ENCODE results near the gene PCBD2. TPM values are rescaled to one million over a fixed set of nuclear protein-coding genes. Genes with fewer than 3 reads are reported as not detected.
"Not testable (repeated sequence)": the region's sequence is repeated elsewhere in the genome, so short reads cannot be mapped to it uniquely, and the experiment has no call there.

Gene PCBD2
- total and polyA plus RNA-seq, 5 donors from 2014 or later: 10.3 to 12.5 (median 10.6) TPM

DNA sequence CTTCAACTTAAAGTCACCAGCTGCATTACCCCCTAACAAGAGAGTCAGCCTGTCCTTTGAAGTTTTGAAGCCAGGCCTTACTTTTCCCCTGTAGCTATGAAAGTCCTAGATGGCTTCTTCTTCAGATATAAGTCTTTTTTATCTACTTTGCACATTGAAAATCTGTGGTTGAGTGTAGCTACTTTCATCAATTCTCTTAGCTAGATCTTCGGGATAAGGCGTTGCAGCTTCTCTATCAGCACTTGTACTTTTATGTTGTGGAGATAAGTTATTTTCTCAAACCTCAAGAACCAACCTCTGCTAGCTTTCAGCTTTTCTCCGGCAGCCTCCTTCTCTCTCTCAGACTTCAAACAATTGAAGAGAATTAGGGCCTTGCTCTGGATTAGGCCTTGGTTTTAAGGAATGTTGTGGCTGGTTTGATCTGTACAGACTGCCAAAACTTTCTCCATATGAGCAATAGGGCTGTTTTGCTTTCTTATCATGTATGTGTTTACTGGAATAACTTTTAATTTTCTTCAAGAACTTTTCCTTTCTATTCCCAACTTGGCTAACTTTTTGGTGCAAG is 84.4 kb downstream of the PCBD2 start:
- ATAC-seq (ENCODE audit: low read depth in 2 of 2) (no peak), DNase-seq (no peak)
- Mint-ChIP-seq H3K36me3 (peaks cover 3% of the 10 kb centered on the region), H3K9me3 (peaks cover 0 to 11% (median 0%) of the 10 kb centered on the region in 7 donors), H3K27ac (no peak overlapping the region), H3K4me1 (no peaks in the 10 kb centered on the region), H3K27me3 (peaks cover 18% of the 10 kb centered on the region), H3K4me3 (no peak overlapping the region)
- H3K9me3 ChIP-seq (ENCODE audit: control insufficient read depth in 2 of 2, low read length in 2 of 2): no peaks in the 10 kb centered on the region
- peaks cover 4% of the 10 kb centered on the region for H3K27me3 ChIP-seq (ENCODE audit: control insufficient read depth, insufficient read depth, low read length)
- no peaks in the 10 kb centered on the region for H3K4me1 ChIP-seq (ENCODE audit: control insufficient read depth, insufficient read depth, low read length, poor library complexity, severe bottlenecking)
- no peak overlapping the region for H3K27ac ChIP-seq (ENCODE audit: insufficient read depth, low read length, poor library complexity, severe bottlenecking)
- no peak overlapping the region for H3K4me3 ChIP-seq (ENCODE audit: low read depth, low read length)
- H3K36me3 ChIP-seq (ENCODE audit: control insufficient read depth, insufficient read depth, low read length): no peaks in the 10 kb centered on the region

DNA sequence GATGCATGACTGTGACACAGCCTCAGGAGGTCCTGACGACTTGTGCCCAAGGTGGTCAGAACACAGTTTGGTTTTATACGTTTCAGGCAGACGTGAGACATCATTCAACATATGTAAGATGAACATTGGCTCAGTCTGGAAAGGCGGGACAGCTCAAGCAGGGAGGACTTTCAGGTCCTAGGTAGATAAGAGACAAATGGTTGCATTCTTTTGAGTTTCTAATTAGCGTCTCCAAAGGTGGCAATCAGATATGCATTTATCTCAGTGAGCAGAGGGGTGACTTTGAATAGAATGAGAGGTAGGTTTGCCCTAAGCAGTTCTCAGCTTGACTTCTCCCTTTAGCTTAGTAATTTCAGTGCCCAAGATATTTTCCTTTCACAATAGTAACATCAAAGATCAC is 85.3 kb downstream of the PCBD2 start:
- not testable (repeated sequence) for H3K27ac ChIP-seq (ENCODE audit: insufficient read depth, low read length, poor library complexity, severe bottlenecking); H3K36me3 Mint-ChIP-seq; H3K4me3 Mint-ChIP-seq; DNase-seq; H3K27me3 ChIP-seq (ENCODE audit: control insufficient read depth, insufficient read depth, low read length); H3K36me3 ChIP-seq (ENCODE audit: control insufficient read depth, insufficient read depth, low read length); H3K4me3 ChIP-seq (ENCODE audit: low read depth, low read length); H3K4me1 ChIP-seq (ENCODE audit: control insufficient read depth, insufficient read depth, low read length, poor library complexity, severe bottlenecking); H3K9me3 ChIP-seq (ENCODE audit: control insufficient read depth in 2 of 2, low read length in 2 of 2); H3K4me1 Mint-ChIP-seq; H3K27ac Mint-ChIP-seq; ATAC-seq (ENCODE audit: low read depth in 2 of 2)
- peaks cover 13% of the 10 kb centered on the region for H3K27me3 Mint-ChIP-seq
- H3K9me3 Mint-ChIP-seq: peaks cover 0 to 11% (median 0%) of the 10 kb centered on the region in 7 donors

DNA sequence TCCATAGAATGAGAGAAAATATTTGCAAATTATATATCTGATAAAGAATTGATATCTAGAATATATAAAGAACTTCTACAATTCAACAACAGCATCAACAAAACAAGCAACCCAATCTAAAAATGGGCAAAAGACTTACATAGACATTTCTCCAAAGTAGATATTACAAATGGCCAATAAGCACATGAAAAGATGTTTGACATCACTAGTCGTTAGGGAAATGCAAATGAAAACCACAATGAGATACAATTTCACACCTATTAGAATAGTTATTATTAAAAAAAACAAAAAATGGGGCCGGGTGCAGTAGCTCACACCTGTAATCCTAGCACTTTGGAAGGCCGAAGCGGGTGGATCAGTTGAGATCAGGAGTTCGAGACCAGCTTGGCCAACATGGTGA is 87.2 kb downstream of the PCBD2 start:
- Mint-ChIP-seq H3K4me3 (no peak overlapping the region), H3K27ac (no peak overlapping the region), H3K9me3 (peaks cover 0 to 11% (median 0%) of the 10 kb centered on the region in 7 donors), H3K4me1 (no peaks in the 10 kb centered on the region), H3K36me3 (peaks cover 3% of the 10 kb centered on the region), H3K27me3 (peaks cover 12% of the 10 kb centered on the region)
- no peaks in the 10 kb centered on the region for H3K9me3 ChIP-seq (ENCODE audit: control insufficient read depth in 2 of 2, low read length in 2 of 2)
- no peaks in the 10 kb centered on the region for H3K4me1 ChIP-seq (ENCODE audit: control insufficient read depth, insufficient read depth, low read length, poor library complexity, severe bottlenecking)
- no peak overlapping the region for H3K27ac ChIP-seq (ENCODE audit: insufficient read depth, low read length, poor library complexity, severe bottlenecking)
- no peak for DNase-seq
- H3K4me3 ChIP-seq (ENCODE audit: low read depth, low read length): no peak overlapping the region
- H3K27me3 ChIP-seq (ENCODE audit: control insufficient read depth, insufficient read depth, low read length): peaks cover 4% of the 10 kb centered on the region
- H3K36me3 ChIP-seq (ENCODE audit: control insufficient read depth, insufficient read depth, low read length): no peaks in the 10 kb centered on the region
- no peak for ATAC-seq (ENCODE audit: low read depth in 2 of 2)

DNA sequence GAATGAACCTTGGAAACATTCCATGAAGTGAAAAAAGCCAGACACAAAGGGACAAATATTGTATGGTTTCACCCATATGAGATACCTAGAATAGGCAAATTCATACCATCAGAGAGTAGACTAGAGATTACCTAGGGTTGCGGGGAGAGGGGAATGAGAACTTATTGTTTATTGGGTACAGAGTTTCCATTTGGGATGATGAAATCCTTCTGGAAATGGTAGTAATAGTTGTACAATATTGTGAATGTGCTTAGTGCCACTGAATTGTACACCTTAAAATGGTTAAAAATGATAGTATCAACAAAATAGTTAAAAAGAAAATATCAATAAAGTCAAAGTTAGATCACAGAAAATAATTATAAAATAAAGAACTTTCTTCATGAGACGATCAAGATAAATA is 88.2 kb downstream of the PCBD2 start:
- DNase-seq (no peak), ATAC-seq (ENCODE audit: low read depth in 2 of 2) (no peak)
- Mint-ChIP-seq H3K4me1 (no peaks in the 10 kb centered on the region), H3K9me3 (peaks cover 0 to 11% (median 0%) of the 10 kb centered on the region in 7 donors), H3K27ac (no peak overlapping the region), H3K27me3 (peaks cover 11% of the 10 kb centered on the region), H3K36me3 (peaks cover 3% of the 10 kb centered on the region), H3K4me3 (no peak overlapping the region)
- H3K9me3 ChIP-seq (ENCODE audit: control insufficient read depth in 2 of 2, low read length in 2 of 2): no peaks in the 10 kb centered on the region
- H3K4me1 ChIP-seq (ENCODE audit: control insufficient read depth, insufficient read depth, low read length, poor library complexity, severe bottlenecking): no peaks in the 10 kb centered on the region
- H3K36me3 ChIP-seq (ENCODE audit: control insufficient read depth, insufficient read depth, low read length): no peaks in the 10 kb centered on the region
- no peak overlapping the region for H3K4me3 ChIP-seq (ENCODE audit: low read depth, low read length)
- H3K27me3 ChIP-seq (ENCODE audit: control insufficient read depth, insufficient read depth, low read length): peaks cover 4% of the 10 kb centered on the region
- no peak overlapping the region for H3K27ac ChIP-seq (ENCODE audit: insufficient read depth, low read length, poor library complexity, severe bottlenecking)

DNA sequence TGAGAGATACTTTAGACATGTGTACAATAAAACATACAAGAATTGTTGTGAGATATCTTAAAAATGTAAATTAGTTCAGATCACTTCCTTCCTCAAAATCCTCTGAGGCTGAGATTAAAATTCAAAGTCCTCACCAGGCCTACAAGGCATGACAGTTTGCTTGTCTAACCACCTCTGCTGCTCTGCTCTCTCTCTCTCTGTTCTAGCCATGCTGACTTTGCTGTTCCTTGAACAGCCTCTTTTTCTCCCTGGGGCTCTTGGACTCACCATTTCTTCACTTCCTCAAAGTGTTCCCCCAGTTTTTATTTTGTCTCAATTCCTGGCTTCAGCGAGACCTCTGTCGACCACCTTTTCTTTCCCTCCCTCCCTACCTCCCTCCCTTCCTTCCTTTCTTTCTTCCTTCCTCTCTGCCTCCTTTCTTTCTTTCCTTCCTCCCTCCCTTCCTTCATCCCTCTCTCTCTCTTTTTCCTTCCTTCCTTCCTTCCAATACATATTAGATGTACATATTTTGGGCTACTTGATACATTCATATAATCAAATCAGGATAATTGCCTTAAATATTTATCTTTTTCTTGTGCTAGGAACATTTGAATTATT is 89.7 kb downstream of the PCBD2 start:
- H3K4me3 ChIP-seq (ENCODE audit: low read depth, low read length): no peak overlapping the region
- Mint-ChIP-seq H3K4me3 (no peak overlapping the region), H3K36me3 (peaks cover 2% of the 10 kb centered on the region), H3K27me3 (peaks cover 4% of the 10 kb centered on the region), H3K9me3 (peaks cover 0 to 11% (median 0%) of the 10 kb centered on the region in 7 donors), H3K27ac (no peak overlapping the region), H3K4me1 (no peaks in the 10 kb centered on the region)
- DNase-seq (no peak), ATAC-seq (ENCODE audit: low read depth in 2 of 2) (no peak)
- H3K9me3 ChIP-seq (ENCODE audit: control insufficient read depth in 2 of 2, low read length in 2 of 2): no peaks in the 10 kb centered on the region
- H3K27ac ChIP-seq (ENCODE audit: insufficient read depth, low read length, poor library complexity, severe bottlenecking): no peak overlapping the region
- H3K27me3 ChIP-seq (ENCODE audit: control insufficient read depth, insufficient read depth, low read length): peaks cover 4% of the 10 kb centered on the region
- H3K4me1 ChIP-seq (ENCODE audit: control insufficient read depth, insufficient read depth, low read length, poor library complexity, severe bottlenecking): no peaks in the 10 kb centered on the region
- H3K36me3 ChIP-seq (ENCODE audit: control insufficient read depth, insufficient read depth, low read length): no peaks in the 10 kb centered on the region

DNA sequence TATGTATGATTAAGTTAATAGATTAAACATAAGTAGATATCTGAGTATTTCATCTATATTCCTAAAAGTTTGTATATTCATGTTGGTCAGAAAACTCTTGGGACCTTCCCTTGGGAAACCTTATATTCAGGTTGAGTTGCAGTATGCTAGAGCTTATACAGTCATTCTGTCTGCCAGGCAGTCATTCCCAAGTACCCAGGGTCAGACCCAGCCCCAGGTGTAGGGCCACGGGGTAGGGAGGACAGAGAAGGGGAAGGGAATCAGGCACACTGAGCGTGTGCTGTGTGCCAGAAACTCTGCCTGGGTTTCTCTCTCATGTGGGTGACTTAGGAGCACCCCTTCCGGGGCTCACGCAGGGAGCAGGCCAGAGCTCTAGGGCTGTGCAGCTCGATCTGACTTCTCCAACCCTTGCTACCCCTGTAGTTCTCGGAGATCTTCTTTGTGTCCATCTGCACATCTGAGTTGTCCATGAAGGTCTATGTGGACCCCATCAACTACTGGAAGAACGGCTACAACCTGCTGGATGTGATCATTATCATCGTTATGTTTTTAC is 91.0 kb downstream of the PCBD2 start:
- DNase-seq (no peak), ATAC-seq (ENCODE audit: low read depth in 2 of 2) (no peak)
- Histone ChIP-seq H3K9me3 (ENCODE audit: control insufficient read depth in 2 of 2, low read length in 2 of 2) (no peaks in the 10 kb centered on the region), H3K27ac (ENCODE audit: insufficient read depth, low read length, poor library complexity, severe bottlenecking) (no peak overlapping the region), H3K4me3 (ENCODE audit: low read depth, low read length) (no peak overlapping the region), H3K4me1 (ENCODE audit: control insufficient read depth, insufficient read depth, low read length, poor library complexity, severe bottlenecking) (no peaks in the 10 kb centered on the region), H3K36me3 (ENCODE audit: control insufficient read depth, insufficient read depth, low read length) (no peaks in the 10 kb centered on the region), H3K27me3 (ENCODE audit: control insufficient read depth, insufficient read depth, low read length) (peaks cover 4% of the 10 kb centered on the region)
- peaks cover 4% of the 10 kb centered on the region for H3K27me3 Mint-ChIP-seq
- peaks cover 0 to 7% (median 0%) of the 10 kb centered on the region in 7 donors for H3K9me3 Mint-ChIP-seq
- H3K4me3 Mint-ChIP-seq: no peak overlapping the region
- H3K4me1 Mint-ChIP-seq: no peaks in the 10 kb centered on the region
- H3K36me3 Mint-ChIP-seq: no peaks in the 10 kb centered on the region
- H3K27ac Mint-ChIP-seq: no peak overlapping the region

DNA sequence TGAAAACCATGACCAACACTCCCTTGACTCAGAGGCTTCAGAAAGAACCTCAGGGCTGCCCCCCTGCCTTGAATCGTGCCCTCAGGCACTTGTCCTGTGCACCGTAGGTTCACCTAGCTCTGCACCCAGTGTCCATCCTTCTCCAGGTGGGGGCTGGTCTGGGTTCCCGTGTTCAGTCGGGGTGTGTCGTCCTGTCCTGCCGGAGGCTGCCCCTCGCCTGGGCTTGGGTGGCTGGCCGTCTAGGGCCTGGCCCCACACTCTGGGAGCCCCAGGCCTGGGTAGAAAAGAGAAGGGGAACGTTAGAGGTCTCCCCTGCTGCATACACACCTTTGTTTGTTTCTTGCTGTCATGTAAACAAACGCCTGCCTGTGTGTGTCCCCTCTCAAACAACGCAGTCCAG is 92.1 kb downstream of the PCBD2 start:
- ATAC-seq (ENCODE audit: low read depth in 2 of 2): no peak
- Mint-ChIP-seq H3K4me3 (no peak overlapping the region), H3K36me3 (no peaks in the 10 kb centered on the region), H3K9me3 (peaks cover 0 to 2% (median 0%) of the 10 kb centered on the region in 7 donors), H3K27me3 (no peaks in the 10 kb centered on the region), H3K4me1 (no peaks in the 10 kb centered on the region), H3K27ac (no peak overlapping the region)
- Histone ChIP-seq H3K9me3 (ENCODE audit: control insufficient read depth in 2 of 2, low read length in 2 of 2) (no peaks in the 10 kb centered on the region), H3K27ac (ENCODE audit: insufficient read depth, low read length, poor library complexity, severe bottlenecking) (no peak overlapping the region), H3K36me3 (ENCODE audit: control insufficient read depth, insufficient read depth, low read length) (no peaks in the 10 kb centered on the region), H3K4me3 (ENCODE audit: low read depth, low read length) (no peak overlapping the region), H3K27me3 (ENCODE audit: control insufficient read depth, insufficient read depth, low read length) (peaks cover 4% of the 10 kb centered on the region), H3K4me1 (ENCODE audit: control insufficient read depth, insufficient read depth, low read length, poor library complexity, severe bottlenecking) (no peaks in the 10 kb centered on the region)
- no peak for DNase-seq

DNA sequence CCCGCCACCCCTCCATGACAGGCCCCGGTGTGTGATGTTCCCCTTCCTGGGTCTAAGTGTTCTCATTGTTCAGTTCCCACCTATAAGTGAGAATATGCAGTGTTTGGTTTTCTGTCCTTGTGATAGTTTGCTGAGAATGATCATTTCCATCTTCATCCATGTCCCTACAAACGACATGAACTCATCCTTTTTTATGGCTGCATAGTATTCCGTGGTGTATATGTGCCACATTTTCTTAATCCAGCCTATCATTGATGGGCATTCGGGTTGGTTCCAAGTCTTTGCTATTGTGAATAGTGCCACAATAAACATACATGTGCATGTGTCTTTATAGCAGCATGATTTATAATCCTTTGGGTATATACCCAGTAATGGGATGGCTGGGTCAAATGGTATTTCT is 93.1 kb downstream of the PCBD2 start:
- not testable (repeated sequence) for H3K36me3 Mint-ChIP-seq; DNase-seq; H3K4me1 ChIP-seq (ENCODE audit: control insufficient read depth, insufficient read depth, low read length, poor library complexity, severe bottlenecking); H3K27ac Mint-ChIP-seq; ATAC-seq (ENCODE audit: low read depth in 2 of 2); H3K9me3 ChIP-seq (ENCODE audit: control insufficient read depth in 2 of 2, low read length in 2 of 2); H3K9me3 Mint-ChIP-seq; H3K27me3 Mint-ChIP-seq; H3K4me1 Mint-ChIP-seq; H3K27ac ChIP-seq (ENCODE audit: insufficient read depth, low read length, poor library complexity, severe bottlenecking); H3K27me3 ChIP-seq (ENCODE audit: control insufficient read depth, insufficient read depth, low read length); H3K4me3 ChIP-seq (ENCODE audit: low read depth, low read length); H3K4me3 Mint-ChIP-seq; H3K36me3 ChIP-seq (ENCODE audit: control insufficient read depth, insufficient read depth, low read length)
